Suprapubic skin (tissue), 4 donors: ENCODE measurements around the gene SCAMP4.

Source experiments
- CTCF ChIP-seq, 2 donors: fragments of 200-600 bp in 1 of 2; fragments of 450-650 bp in 1 of 2; sonication (generic) in 1 of 2; IDR thresholded peaks; one replicate each; pipeline ENCODE4 v1.5.1; 2016 to 2019; ENCODE audit warnings: antibody characterized with exemption in 2 of 2, mild to moderate bottlenecking in 1 of 2, moderate library complexity in 1 of 2
- EP300 ChIP-seq: sonication (generic); formaldehyde crosslinking; IDR thresholded peaks from one replicate; pipeline ENCODE4 v1.6.1; 2017; ENCODE audit warnings: antibody characterized with exemption
- POLR2A ChIP-seq, 2 donors: fragments of 450-650 bp; IDR thresholded peaks; one replicate each; pipeline ENCODE4 v1.6.1; 2017; ENCODE audit warnings: antibody characterized with exemption in 2 of 2, mild to moderate bottlenecking in 2 of 2, moderate library complexity in 2 of 2
- POLR2AphosphoS5 ChIP-seq, 3 donors: sonication (generic); formaldehyde crosslinking; IDR thresholded peaks; one replicate each; pipeline ENCODE4 v1.6.1; 2017; ENCODE audit warnings: antibody characterized with exemption in 3 of 3

GRCh38 chr19:1910177-1910576, 5.0 kb downstream of the SCAMP4 start:
- TF ChIP-seq CTCF (IDR thresholded peaks at IDR 0.05) (no peak), EP300 (no peak), POLR2A (IDR thresholded peaks at IDR 0.05) (no peak), POLR2AphosphoS5 (IDR thresholded peaks at IDR 0.05) (no peak)
